ENCODE results near the gene PCBP3.

The PCBP3 gene

GRCh38 chr21:45769896-45770295 lies 126.4 kb downstream of the PCBP3 start:
- no peak overlapping the region for H3K4me3 ChIP-seq (ENCODE audit: low read length)
- no peaks in the 10 kb centered on the region for H3K9me3 ChIP-seq (replicated peaks; ENCODE audit: low read length)
- peaks cover 17% of the 10 kb centered on the region for H3K4me1 ChIP-seq (ENCODE audit: control insufficient read depth, insufficient read depth, low read length)
- no peaks in the 10 kb centered on the region for H3K36me3 ChIP-seq (ENCODE audit: insufficient read depth, low read length)
- H3K27me3 ChIP-seq (ENCODE audit: control insufficient read depth, insufficient read depth, low read length): peaks cover 4% of the 10 kb centered on the region
- no peak overlapping the region for H3K4me2 ChIP-seq (ENCODE audit: low read length)
- no peak overlapping the region for H3K9ac ChIP-seq (ENCODE audit: low read depth, low read length)

DNA sequence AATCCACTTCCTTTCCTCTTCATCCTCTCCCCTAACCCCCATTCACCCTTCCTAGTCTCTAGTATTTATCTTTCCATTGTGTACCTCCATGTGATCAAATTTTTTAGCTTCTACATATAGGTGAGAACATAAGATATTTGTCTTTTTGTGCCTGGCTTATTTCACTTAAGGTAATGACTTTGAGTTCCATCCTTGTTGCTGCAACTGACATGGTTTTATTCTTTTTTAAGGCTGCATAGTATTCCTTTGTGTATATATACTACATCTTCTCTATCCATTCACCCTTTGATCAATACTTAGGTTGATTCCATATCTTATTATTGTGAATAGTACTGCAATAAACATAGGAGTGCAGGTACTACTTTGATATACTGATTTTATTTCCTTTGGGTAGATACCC lies 128.7 kb downstream of the PCBP3 start:
- H3K36me3 ChIP-seq (ENCODE audit: insufficient read depth, low read length): no peaks in the 10 kb centered on the region
- H3K27me3 ChIP-seq (ENCODE audit: control insufficient read depth, insufficient read depth, low read length): peaks cover 5% of the 10 kb centered on the region
- no peak overlapping the region for H3K9ac ChIP-seq (ENCODE audit: low read depth, low read length)
- H3K4me3 ChIP-seq (ENCODE audit: low read length): no peak overlapping the region
- peaks cover 14% of the 10 kb centered on the region for H3K4me1 ChIP-seq (ENCODE audit: control insufficient read depth, insufficient read depth, low read length)
- no peak overlapping the region for H3K4me2 ChIP-seq (ENCODE audit: low read length)
- no peaks in the 10 kb centered on the region for H3K9me3 ChIP-seq (replicated peaks; ENCODE audit: low read length)

DNA sequence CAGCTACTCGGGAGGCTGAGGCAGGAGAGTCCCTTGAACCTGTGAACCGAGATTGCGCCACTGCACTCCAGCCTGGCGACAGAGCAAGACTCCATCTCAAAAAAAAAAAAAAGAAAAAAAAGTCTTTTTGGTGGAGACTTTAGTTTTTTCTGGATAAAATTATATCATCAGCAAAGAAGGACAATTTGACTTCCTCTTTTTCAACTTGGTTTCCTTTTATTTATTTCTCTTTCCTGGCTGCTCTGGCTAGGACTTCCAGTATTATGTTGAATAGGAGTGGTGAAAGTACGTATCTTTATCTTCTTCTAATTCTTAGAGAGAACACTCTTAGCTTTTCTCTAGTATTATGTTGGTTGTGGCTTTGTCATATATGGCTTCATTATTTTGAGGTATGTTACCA lies 130.8 kb downstream of the PCBP3 start:
- Histone ChIP-seq H3K27me3 (ENCODE audit: control insufficient read depth, insufficient read depth, low read length) (peaks cover 5% of the 10 kb centered on the region), H3K4me2 (ENCODE audit: low read length) (no peak overlapping the region), H3K4me3 (ENCODE audit: low read length) (no peak overlapping the region), H3K9me3 (replicated peaks; ENCODE audit: low read length) (no peaks in the 10 kb centered on the region), H3K9ac (ENCODE audit: low read depth, low read length) (no peak overlapping the region), H3K36me3 (ENCODE audit: insufficient read depth, low read length) (no peaks in the 10 kb centered on the region), H3K4me1 (ENCODE audit: control insufficient read depth, insufficient read depth, low read length) (no peaks in the 10 kb centered on the region)

- Histone ChIP-seq H3K9ac (ENCODE audit: low read depth, low read length) (no peak overlapping the region), H3K27me3 (ENCODE audit: control insufficient read depth, insufficient read depth, low read length) (peaks cover 5% of the 10 kb centered on the region), H3K4me1 (ENCODE audit: control insufficient read depth, insufficient read depth, low read length) (no peaks in the 10 kb centered on the region), H3K36me3 (ENCODE audit: insufficient read depth, low read length) (no peaks in the 10 kb centered on the region), H3K4me2 (ENCODE audit: low read length) (no peak overlapping the region), H3K9me3 (replicated peaks; ENCODE audit: low read length) (no peaks in the 10 kb centered on the region), H3K4me3 (ENCODE audit: low read length) (no peak overlapping the region)
These were observed 133.4 kb downstream of the PCBP3 start for GRCh38 chr21:45776971-45777370.

DNA sequence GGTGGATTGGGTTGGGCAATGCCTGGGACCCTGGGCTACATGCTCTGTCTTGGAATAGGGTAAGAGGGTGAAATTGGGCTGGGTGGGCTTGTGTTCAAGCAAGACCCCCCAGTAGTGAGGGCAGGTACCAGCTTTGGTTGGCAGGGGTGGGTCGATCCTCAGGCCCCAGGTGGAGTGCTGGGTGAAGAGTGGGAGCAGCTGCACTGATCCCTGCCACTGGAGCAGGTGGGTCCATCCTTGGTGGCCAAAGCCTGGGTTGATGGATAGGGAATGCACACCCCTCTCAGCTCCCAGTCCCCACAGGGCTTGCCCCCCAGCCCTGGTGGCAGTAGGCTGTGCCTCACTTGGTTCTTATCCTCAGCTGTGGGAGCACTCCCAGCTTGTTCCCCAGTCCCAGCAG lies 135.2 kb downstream of the PCBP3 start:
- H3K4me1 ChIP-seq (ENCODE audit: control insufficient read depth, insufficient read depth, low read length): no peaks in the 10 kb centered on the region
- H3K27me3 ChIP-seq (ENCODE audit: control insufficient read depth, insufficient read depth, low read length): peaks cover 12% of the 10 kb centered on the region
- no peaks in the 10 kb centered on the region for H3K36me3 ChIP-seq (ENCODE audit: insufficient read depth, low read length)
- no peaks in the 10 kb centered on the region for H3K9me3 ChIP-seq (replicated peaks; ENCODE audit: low read length)
- H3K9ac ChIP-seq (ENCODE audit: low read depth, low read length): no peak overlapping the region
- no peak overlapping the region for H3K4me2 ChIP-seq (ENCODE audit: low read length)
- H3K4me3 ChIP-seq (ENCODE audit: low read length): no peak overlapping the region

DNA sequence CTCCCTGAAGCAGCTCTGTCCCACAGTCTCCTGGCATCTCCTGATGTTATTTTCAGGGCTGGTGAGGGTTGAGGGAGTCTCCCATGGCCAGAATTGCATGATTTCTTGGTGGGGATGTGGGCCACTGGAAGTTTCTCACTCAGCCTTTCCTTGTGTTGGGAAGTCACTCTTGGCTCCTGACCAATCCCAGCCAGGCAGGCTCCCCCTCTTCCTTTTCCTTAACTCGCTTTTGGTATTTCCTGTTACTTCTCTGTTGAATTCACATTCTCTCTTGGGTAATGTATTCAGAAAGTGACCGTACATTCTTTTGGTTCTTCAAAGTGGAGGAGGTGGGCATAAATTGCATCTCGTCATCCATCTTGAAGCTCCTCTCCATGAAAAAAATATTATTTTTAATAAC lies 135.7 kb downstream of the PCBP3 start:
- Histone ChIP-seq H3K27me3 (ENCODE audit: control insufficient read depth, insufficient read depth, low read length) (peaks cover 12% of the 10 kb centered on the region), H3K9me3 (replicated peaks; ENCODE audit: low read length) (no peaks in the 10 kb centered on the region)

DNA sequence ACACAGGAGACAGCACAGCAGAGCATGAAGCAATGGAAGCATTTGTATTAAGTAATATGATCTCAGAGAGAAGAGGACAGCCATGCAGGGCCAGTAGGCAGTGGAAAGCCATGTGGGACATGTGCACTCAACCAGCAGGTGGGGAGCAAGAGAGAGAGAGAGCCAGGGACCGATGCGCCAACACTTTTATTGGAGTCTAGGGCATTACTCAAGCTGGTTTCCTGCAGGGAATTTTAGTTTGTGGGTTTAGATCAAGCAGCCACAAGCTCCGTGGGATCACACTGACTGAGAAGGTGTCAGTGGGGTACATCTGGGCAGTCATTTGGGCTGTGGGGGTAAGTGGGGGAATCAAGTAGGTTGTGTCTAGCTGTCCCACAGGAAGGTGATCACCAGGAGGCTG lies 137.1 kb downstream of the PCBP3 start:
- H3K4me1 ChIP-seq (ENCODE audit: control insufficient read depth, insufficient read depth, low read length): no peaks in the 10 kb centered on the region
- peaks cover 7% of the 10 kb centered on the region for H3K27me3 ChIP-seq (ENCODE audit: control insufficient read depth, insufficient read depth, low read length)
- H3K9ac ChIP-seq (ENCODE audit: low read depth, low read length): no peak overlapping the region
- no peaks in the 10 kb centered on the region for H3K36me3 ChIP-seq (ENCODE audit: insufficient read depth, low read length)
- H3K4me3 ChIP-seq (ENCODE audit: low read length): no peak overlapping the region
- no peaks in the 10 kb centered on the region for H3K9me3 ChIP-seq (replicated peaks; ENCODE audit: low read length)
- no peak overlapping the region for H3K4me2 ChIP-seq (ENCODE audit: low read length)

More for the DNA sequence above, 135.7 kb downstream of the PCBP3 start:
- H3K4me2 ChIP-seq (ENCODE audit: low read length): no peak overlapping the region
- no peaks in the 10 kb centered on the region for H3K4me1 ChIP-seq (ENCODE audit: control insufficient read depth, insufficient read depth, low read length)
- no peak overlapping the region for H3K9ac ChIP-seq (ENCODE audit: low read depth, low read length)
- no peak overlapping the region for H3K4me3 ChIP-seq (ENCODE audit: low read length)
- no peaks in the 10 kb centered on the region for H3K36me3 ChIP-seq (ENCODE audit: insufficient read depth, low read length)

- H3K9me3 ChIP-seq (replicated peaks; ENCODE audit: low read length): no peaks in the 10 kb centered on the region
- H3K4me2 ChIP-seq (ENCODE audit: low read length): no peak overlapping the region
- H3K27me3 ChIP-seq (ENCODE audit: control insufficient read depth, insufficient read depth, low read length): peaks cover 7% of the 10 kb centered on the region
- no peaks in the 10 kb centered on the region for H3K36me3 ChIP-seq (ENCODE audit: insufficient read depth, low read length)
- no peak overlapping the region for H3K9ac ChIP-seq (ENCODE audit: low read depth, low read length)
- H3K4me1 ChIP-seq (ENCODE audit: control insufficient read depth, insufficient read depth, low read length): no peaks in the 10 kb centered on the region
- no peak overlapping the region for H3K4me3 ChIP-seq (ENCODE audit: low read length)
These were observed 138.2 kb downstream of the PCBP3 start for GRCh38 chr21:45781741-45782140.

DNA sequence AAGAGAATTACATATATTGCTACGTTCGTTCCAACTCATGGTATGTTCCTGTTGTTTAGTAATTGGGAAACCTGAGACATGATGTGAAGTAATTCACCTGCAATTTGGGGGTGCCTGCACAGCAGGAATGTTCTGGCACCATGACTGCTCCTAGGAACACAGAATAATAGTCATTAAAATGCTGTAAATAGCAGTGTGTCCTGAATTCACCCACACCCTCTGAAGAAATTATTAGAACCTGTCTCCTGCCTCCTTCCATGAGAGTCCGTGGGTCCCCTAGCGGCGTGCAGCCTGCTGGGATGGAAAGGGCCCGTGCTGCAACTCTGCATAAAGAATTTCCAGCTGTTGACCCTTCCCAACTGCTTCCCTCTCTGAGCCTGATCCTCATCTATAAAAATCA lies 143.1 kb downstream of the PCBP3 start:
- H3K9me3 ChIP-seq (replicated peaks; ENCODE audit: low read length): no peaks in the 10 kb centered on the region

GRCh38 chr21:45787371-45787770 lies 143.8 kb downstream of the PCBP3 start:
- H3K27me3 ChIP-seq (ENCODE audit: control insufficient read depth, insufficient read depth, low read length): peaks cover 14% of the 10 kb centered on the region
- no peak overlapping the region for H3K9ac ChIP-seq (ENCODE audit: low read depth, low read length)
- H3K4me3 ChIP-seq (ENCODE audit: low read length): no peak overlapping the region

More for the DNA sequence above, 143.1 kb downstream of the PCBP3 start:
- Histone ChIP-seq H3K9ac (ENCODE audit: low read depth, low read length) (no peak overlapping the region), H3K4me3 (ENCODE audit: low read length) (no peak overlapping the region), H3K4me2 (ENCODE audit: low read length) (no peak overlapping the region), H3K36me3 (ENCODE audit: insufficient read depth, low read length) (no peaks in the 10 kb centered on the region), H3K27me3 (ENCODE audit: control insufficient read depth, insufficient read depth, low read length) (peaks cover 14% of the 10 kb centered on the region), H3K4me1 (ENCODE audit: control insufficient read depth, insufficient read depth, low read length) (no peaks in the 10 kb centered on the region)

DNA sequence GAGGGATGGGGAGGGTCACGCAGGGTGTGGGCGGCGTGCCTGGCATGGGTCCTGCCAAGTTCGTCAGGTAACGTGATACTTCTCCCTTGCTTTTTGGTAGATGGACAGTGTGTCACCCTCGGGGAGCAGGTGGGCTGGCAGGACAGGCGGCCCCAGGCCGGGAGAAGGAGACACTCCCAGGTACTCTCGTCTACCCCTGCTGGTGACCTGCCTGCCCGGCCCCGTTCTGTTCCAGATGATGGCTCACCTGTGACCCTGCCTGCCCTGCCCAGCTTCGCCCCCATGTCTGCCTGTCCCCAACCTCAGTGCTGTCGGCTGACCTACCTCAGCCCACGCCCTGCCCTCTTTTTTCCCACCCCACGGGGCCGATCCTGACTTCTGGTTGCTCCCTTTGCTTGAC lies 144.7 kb downstream of the PCBP3 start:
- Histone ChIP-seq H3K4me3 (ENCODE audit: low read length) (no peak overlapping the region), H3K36me3 (ENCODE audit: insufficient read depth, low read length) (no peaks in the 10 kb centered on the region), H3K9me3 (replicated peaks; ENCODE audit: low read length) (no peaks in the 10 kb centered on the region), H3K9ac (ENCODE audit: low read depth, low read length) (no peak overlapping the region), H3K27me3 (ENCODE audit: control insufficient read depth, insufficient read depth, low read length) (peaks cover 10% of the 10 kb centered on the region), H3K4me2 (ENCODE audit: low read length) (no peak overlapping the region), H3K4me1 (ENCODE audit: control insufficient read depth, insufficient read depth, low read length) (no peaks in the 10 kb centered on the region)

More at GRCh38 chr21:45787371-45787770, 143.8 kb downstream of the PCBP3 start:
- H3K4me2 ChIP-seq (ENCODE audit: low read length): no peak overlapping the region
- no peaks in the 10 kb centered on the region for H3K4me1 ChIP-seq (ENCODE audit: control insufficient read depth, insufficient read depth, low read length)
- no peaks in the 10 kb centered on the region for H3K9me3 ChIP-seq (replicated peaks; ENCODE audit: low read length)
- H3K36me3 ChIP-seq (ENCODE audit: insufficient read depth, low read length): no peaks in the 10 kb centered on the region

DNA sequence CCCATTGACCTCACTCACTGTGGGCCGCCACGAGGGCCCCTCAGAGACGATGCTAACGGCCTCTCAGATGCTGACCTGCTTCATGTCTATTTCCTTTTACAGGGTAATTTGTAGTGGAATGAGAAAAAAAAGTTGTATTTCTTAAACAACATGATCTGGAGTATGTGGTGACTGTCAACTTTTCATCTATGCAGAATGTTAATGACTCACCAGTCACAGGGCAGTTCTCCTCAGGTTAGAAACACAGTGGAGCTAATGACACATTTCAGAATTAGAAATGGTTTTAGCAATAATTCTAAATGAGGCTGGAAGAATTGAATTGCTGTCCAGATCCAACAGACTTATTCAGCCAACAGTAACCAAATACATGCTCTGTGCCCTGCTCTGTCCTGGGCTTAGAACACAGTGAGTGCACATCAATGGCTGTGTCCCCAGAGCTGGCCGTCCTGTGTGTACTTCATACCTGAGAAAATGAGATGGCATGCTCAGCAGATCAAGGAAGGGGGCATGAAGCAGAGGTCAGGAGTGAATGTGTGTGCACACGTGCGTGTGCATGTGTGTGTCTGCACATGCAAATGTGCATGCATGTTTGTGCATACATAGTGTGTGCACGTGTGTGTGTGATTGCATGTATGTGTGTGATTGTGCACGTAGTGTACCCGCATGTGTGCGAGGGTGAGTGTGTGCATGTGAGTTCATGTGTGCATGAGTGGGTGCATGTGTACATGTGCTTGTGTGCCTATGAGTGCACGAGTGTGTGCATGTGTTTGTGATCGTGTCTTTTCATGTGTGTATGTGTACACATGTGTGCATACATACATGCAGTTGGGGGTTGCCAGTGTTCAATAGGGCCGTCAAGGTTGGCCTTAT lies 145.3 kb downstream of the PCBP3 start:
- Histone ChIP-seq H3K4me2 (ENCODE audit: low read length) (no peak overlapping the region), H3K27me3 (ENCODE audit: control insufficient read depth, insufficient read depth, low read length) (peaks cover 7% of the 10 kb centered on the region), H3K9me3 (replicated peaks; ENCODE audit: low read length) (no peaks in the 10 kb centered on the region), H3K4me3 (ENCODE audit: low read length) (no peak overlapping the region), H3K36me3 (ENCODE audit: insufficient read depth, low read length) (no peaks in the 10 kb centered on the region), H3K9ac (ENCODE audit: low read depth, low read length) (no peak overlapping the region), H3K4me1 (ENCODE audit: control insufficient read depth, insufficient read depth, low read length) (no peaks in the 10 kb centered on the region)
